Ishikawa (cell line): ENCODE results near the gene TRHDE.

Source experiments
- FOXM1 ChIP-seq: IDR thresholded peaks from 2 replicates; pipeline ENCODE4 v1.6.1; 2012; ENCODE audit warnings: low read depth, borderline replicate concordance
- YY1 ChIP-seq: IDR thresholded peaks from 2 replicates; pipeline ENCODE4 v1.6.1; 2012; ENCODE audit warnings: low read depth
- TF ChIP-seq, protein P1 (sequence below): IDR thresholded peaks from 2 replicates; pipeline ENCODE4 v1.6.1; 2012; ENCODE audit warnings: low read depth, mild to moderate bottlenecking

- TF ChIP-seq FOXM1 (no peak), YY1 (no peak)
- TF ChIP-seq, protein P1, sequence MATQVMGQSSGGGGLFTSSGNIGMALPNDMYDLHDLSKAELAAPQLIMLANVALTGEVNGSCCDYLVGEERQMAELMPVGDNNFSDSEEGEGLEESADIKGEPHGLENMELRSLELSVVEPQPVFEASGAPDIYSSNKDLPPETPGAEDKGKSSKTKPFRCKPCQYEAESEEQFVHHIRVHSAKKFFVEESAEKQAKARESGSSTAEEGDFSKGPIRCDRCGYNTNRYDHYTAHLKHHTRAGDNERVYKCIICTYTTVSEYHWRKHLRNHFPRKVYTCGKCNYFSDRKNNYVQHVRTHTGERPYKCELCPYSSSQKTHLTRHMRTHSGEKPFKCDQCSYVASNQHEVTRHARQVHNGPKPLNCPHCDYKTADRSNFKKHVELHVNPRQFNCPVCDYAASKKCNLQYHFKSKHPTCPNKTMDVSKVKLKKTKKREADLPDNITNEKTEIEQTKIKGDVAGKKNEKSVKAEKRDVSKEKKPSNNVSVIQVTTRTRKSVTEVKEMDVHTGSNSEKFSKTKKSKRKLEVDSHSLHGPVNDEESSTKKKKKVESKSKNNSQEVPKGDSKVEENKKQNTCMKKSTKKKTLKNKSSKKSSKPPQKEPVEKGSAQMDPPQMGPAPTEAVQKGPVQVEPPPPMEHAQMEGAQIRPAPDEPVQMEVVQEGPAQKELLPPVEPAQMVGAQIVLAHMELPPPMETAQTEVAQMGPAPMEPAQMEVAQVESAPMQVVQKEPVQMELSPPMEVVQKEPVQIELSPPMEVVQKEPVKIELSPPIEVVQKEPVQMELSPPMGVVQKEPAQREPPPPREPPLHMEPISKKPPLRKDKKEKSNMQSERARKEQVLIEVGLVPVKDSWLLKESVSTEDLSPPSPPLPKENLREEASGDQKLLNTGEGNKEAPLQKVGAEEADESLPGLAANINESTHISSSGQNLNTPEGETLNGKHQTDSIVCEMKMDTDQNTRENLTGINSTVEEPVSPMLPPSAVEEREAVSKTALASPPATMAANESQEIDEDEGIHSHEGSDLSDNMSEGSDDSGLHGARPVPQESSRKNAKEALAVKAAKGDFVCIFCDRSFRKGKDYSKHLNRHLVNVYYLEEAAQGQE, result no peak
Measured at GRCh38 chr12:72679147-72679757, 407.1 kb downstream of the TRHDE start.
